Liver (tissue), 9 donors: ENCODE results near the gene TMEM45B. TPM values are rescaled to one million over a fixed set of nuclear protein-coding genes. Genes with fewer than 3 reads are reported as not detected.

Experiments
- DNase-seq: peaks from one replicate; pipeline ENCODE4 v3.0.0-alpha.2; 2017; ENCODE audit warnings: low spot score
- H3K27ac ChIP-seq, 2 donors: one replicate each; pipeline ENCODE4 v1.7.0; 2013; ENCODE audit warnings: inconsistent platforms in 2 of 2, low read length in 2 of 2, control low read depth in 1 of 2, low read depth in 1 of 2, mild to moderate bottlenecking in 1 of 2
- H3K27me3 ChIP-seq, 4 donors: one replicate each; pipeline versions ENCODE4 v1.6.1 to v1.7.0; 2013; ENCODE audit warnings: low read length in 3 of 4, inconsistent platforms in 1 of 4, mild to moderate bottlenecking in 1 of 4, moderate library complexity in 1 of 4; ENCODE audit not compliant: control insufficient read depth in 4 of 4, insufficient read depth in 4 of 4
- H3K36me3 ChIP-seq, 4 donors: one replicate each; pipeline versions ENCODE4 v1.6.1 to v1.7.0; 2013; ENCODE audit warnings: low read length in 3 of 4, mild to moderate bottlenecking in 3 of 4, low read depth in 1 of 4, moderate library complexity in 1 of 4; ENCODE audit not compliant: control insufficient read depth in 4 of 4, insufficient read depth in 3 of 4
- H3K4me1 ChIP-seq, 4 donors: one replicate each; pipeline versions ENCODE4 v1.6.1 to v1.7.0; 2013; ENCODE audit warnings: low read length in 3 of 4, mild to moderate bottlenecking in 3 of 4, moderate library complexity in 1 of 4; ENCODE audit not compliant: control insufficient read depth in 4 of 4, insufficient read depth in 4 of 4
- H3K4me3 ChIP-seq, 3 donors: one replicate each; pipeline versions ENCODE4 v1.6.1 to v1.7.0; 2013; ENCODE audit warnings: low read length in 3 of 3, control low read depth in 1 of 3, low read depth in 1 of 3, mild to moderate bottlenecking in 1 of 3
- H3K9ac ChIP-seq, 2 donors: one replicate each; pipeline ENCODE4 v1.7.0; 2013; ENCODE audit warnings: low read length in 2 of 2, mild to moderate bottlenecking in 2 of 2, moderate library complexity in 2 of 2, control low read depth in 1 of 2, low read depth in 1 of 2
- H3K9me3 ChIP-seq, 4 donors: one replicate each; pipeline versions ENCODE4 v1.6.1 to v1.7.0; 2013; ENCODE audit warnings: low read length in 3 of 4; ENCODE audit not compliant: control insufficient read depth in 4 of 4
- FOXA1 ChIP-seq: IDR thresholded peaks from 2 replicates; pipeline ENCODE4 v1.6.1; 2016; ENCODE audit warnings: antibody characterized with exemption
- FOXA2 ChIP-seq: IDR thresholded peaks from 2 replicates; pipeline ENCODE4 v1.6.1; 2016; ENCODE audit warnings: antibody characterized with exemption
- GABPA ChIP-seq, 2 donors: IDR thresholded peaks in 1 of 2; conservative IDR thresholded peaks in 1 of 2; 2 replicates each; pipeline ENCODE4 v1.6.1; 2016; ENCODE audit warnings: antibody characterized with exemption in 2 of 2, mild to moderate bottlenecking in 1 of 2, moderate library complexity in 1 of 2
- HNF4A ChIP-seq, 2 donors: conservative IDR thresholded peaks; 2 replicates each; pipeline ENCODE4 v1.6.1; 2016; ENCODE audit warnings: antibody characterized with exemption in 2 of 2, mild to moderate bottlenecking in 2 of 2
- HNF4G ChIP-seq: IDR thresholded peaks from 2 replicates; pipeline ENCODE4 v1.6.1; 2016; ENCODE audit warnings: antibody characterized with exemption
- JUND ChIP-seq, 2 donors: IDR thresholded peaks; 2 replicates each; pipeline ENCODE4 v1.6.1; 2016; ENCODE audit warnings: antibody characterized with exemption in 2 of 2
- NR2F2 ChIP-seq: IDR thresholded peaks from 2 replicates; pipeline ENCODE4 v1.6.1; 2016; ENCODE audit warnings: antibody characterized with exemption
- RXRA ChIP-seq, 2 donors: IDR thresholded peaks; 2 replicates each; pipeline ENCODE4 v1.6.1; 2017 to 2018; ENCODE audit warnings: antibody characterized with exemption in 2 of 2, mild to moderate bottlenecking in 1 of 2
- SP1 ChIP-seq: IDR thresholded peaks from 2 replicates; pipeline ENCODE4 v1.6.1; 2018; ENCODE audit warnings: antibody characterized with exemption, mild to moderate bottlenecking
- TAF1 ChIP-seq: conservative IDR thresholded peaks from 2 replicates; pipeline ENCODE4 v1.6.1; 2016; ENCODE audit warnings: antibody characterized with exemption, mild to moderate bottlenecking
- YY1 ChIP-seq: IDR thresholded peaks from 2 replicates; pipeline ENCODE4 v1.6.1; 2016; ENCODE audit warnings: antibody characterized with exemption, mild to moderate bottlenecking
- WGBS: extraction: QIAGEN DNeasy Blood & Tissue Kit; methylation state at CpG from one replicate; pipeline ENCODE4 v1.1.7; 2013; 5-methylcytosine and 5-hydroxymethylcytosine counted together
- polyA plus RNA-seq, 2 donors: library from polyadenylated mRNA; stranded (reverse) in 1 of 2; unstranded in 1 of 2; fragments of 200-250 nt in 1 of 2; fragments of >200 nt in 1 of 2; fragmentation: Nextera tagmentation in 1 of 2; extraction: Ambion mirVana in 1 of 2; gene quantifications; one replicate each; pipeline versions ENCODE4 v1.2.1 to v1.2.3, GENCODE V29; 2013 to 2015
- total RNA-seq, 2 donors: library from RNA; depleted of rRNA; stranded (reverse); fragments of >200 nt; gene quantifications; one replicate each; pipeline ENCODE4 v1.2.3, GENCODE V29; 2014
- TF ChIP-seq, protein P1 (sequence below): IDR thresholded peaks from 2 replicates; pipeline ENCODE4 v1.6.1; 2016; ENCODE audit warnings: antibody characterized with exemption, mild to moderate bottlenecking
- TF ChIP-seq, protein P2 (sequence below): IDR thresholded peaks from 2 replicates; pipeline ENCODE4 v1.6.1; 2016; ENCODE audit warnings: antibody characterized with exemption
- TF ChIP-seq, protein P3 (sequence below): IDR thresholded peaks from 2 replicates; pipeline ENCODE4 v1.6.1; 2016; ENCODE audit warnings: antibody characterized with exemption
- donor health status: healthy.
- donor health status: healthy.
- donor health status: healthy.
- donor health status: healthy.
- donor health status: healthy.

TMEM45B gene
- total and polyA plus RNA-seq, 4 donors = 5.5 to 23.7 (median 6.7) TPM

DNA sequence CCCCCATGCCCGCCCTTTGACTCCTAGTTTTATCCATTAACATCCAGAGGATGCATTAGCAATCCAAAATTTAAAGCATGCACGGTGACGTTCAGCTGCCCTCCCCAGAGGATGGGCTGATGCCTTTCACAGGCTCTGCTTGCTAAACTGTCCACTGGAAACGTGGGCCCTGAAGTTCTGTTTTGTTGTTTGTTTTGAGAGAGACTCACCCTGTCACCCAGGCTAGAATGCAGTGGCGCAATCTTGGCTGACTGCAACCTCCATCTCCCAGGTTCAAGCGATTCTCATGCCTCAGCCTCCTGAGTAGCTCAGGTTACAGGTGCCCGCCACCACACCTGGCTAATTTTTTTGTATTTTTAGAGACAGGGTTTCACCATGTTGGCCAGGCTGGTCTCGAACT is 40.4 kb downstream of the TMEM45B start:
- 85% methylated on average over 8 of the region's 8 CpGs for WGBS
- Histone ChIP-seq H3K4me3 (no peak overlapping the region), H3K36me3 (peaks cover 0 to 17% (median 5%) of the 10 kb centered on the region in 4 donors), H3K27ac (no peak overlapping the region), H3K9me3 (no peaks in the 10 kb centered on the region), H3K27me3 (no peaks in the 10 kb centered on the region), H3K9ac (no peak overlapping the region), H3K4me1 (peaks cover 0 to 13% (median 9%) of the 10 kb centered on the region in 4 donors)
- TF ChIP-seq, protein P1, sequence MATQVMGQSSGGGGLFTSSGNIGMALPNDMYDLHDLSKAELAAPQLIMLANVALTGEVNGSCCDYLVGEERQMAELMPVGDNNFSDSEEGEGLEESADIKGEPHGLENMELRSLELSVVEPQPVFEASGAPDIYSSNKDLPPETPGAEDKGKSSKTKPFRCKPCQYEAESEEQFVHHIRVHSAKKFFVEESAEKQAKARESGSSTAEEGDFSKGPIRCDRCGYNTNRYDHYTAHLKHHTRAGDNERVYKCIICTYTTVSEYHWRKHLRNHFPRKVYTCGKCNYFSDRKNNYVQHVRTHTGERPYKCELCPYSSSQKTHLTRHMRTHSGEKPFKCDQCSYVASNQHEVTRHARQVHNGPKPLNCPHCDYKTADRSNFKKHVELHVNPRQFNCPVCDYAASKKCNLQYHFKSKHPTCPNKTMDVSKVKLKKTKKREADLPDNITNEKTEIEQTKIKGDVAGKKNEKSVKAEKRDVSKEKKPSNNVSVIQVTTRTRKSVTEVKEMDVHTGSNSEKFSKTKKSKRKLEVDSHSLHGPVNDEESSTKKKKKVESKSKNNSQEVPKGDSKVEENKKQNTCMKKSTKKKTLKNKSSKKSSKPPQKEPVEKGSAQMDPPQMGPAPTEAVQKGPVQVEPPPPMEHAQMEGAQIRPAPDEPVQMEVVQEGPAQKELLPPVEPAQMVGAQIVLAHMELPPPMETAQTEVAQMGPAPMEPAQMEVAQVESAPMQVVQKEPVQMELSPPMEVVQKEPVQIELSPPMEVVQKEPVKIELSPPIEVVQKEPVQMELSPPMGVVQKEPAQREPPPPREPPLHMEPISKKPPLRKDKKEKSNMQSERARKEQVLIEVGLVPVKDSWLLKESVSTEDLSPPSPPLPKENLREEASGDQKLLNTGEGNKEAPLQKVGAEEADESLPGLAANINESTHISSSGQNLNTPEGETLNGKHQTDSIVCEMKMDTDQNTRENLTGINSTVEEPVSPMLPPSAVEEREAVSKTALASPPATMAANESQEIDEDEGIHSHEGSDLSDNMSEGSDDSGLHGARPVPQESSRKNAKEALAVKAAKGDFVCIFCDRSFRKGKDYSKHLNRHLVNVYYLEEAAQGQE = no peak
- TF ChIP-seq NR2F2 (no peak), FOXA2 (no peak), FOXA1 (no peak)
- no peak for DNase-seq

DNA sequence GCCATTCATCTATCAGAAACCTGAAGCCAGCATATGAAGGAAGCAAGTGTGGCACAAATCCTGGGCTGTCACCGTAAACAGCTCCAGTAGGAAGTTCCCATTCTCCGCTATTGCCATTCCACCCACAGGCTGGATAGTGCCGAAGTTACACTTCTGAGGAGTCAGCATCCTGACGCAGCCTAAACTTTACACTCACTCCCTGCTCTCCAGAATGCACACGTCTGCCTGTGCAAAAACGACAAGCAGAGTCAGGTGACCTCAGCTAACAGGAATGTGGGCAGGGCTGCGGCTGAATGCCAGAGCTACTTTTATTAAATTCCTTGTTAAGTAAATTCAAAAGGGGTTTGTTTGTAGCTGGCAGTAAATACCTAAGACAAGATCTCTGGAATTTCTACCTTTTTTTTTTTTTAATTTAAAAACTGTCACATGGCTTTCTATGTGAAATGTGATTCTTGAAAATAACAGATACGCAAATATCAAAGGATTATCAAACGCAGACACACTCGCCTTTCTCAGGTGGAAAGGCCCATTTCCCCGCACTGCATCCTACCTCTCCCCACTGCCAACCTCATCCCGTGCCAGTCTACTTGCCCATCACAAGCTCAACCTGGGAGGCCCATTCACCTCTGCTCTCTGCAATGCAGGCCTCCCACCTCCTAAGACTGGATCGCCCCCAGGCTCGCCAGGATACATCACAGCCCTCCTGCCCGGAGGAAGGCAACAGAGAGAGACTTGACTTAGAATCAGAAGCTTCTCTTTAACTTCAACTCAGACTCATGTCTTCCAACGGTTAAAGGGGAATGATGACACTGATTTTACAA is 46.3 kb downstream of the TMEM45B start:
- Histone ChIP-seq H3K9ac (no peak overlapping the region), H3K4me3 (no peak overlapping the region), H3K27me3 (no peaks in the 10 kb centered on the region), H3K9me3 (no peaks in the 10 kb centered on the region), H3K36me3 (peaks cover 1 to 50% (median 27%) of the 10 kb centered on the region in 4 donors), H3K27ac (no peak overlapping the region), H3K4me1 (no peaks in the 10 kb centered on the region)
- WGBS = 79% methylated on average over 16 of the region's 16 CpGs
- TF ChIP-seq, protein P1 = no peak
- TF ChIP-seq HNF4G = no peak
- peak in 1 of 2 donors; percentile 28 for TF ChIP-seq JUND (IDR thresholded peaks at IDR 0.05)
- no peak for TF ChIP-seq YY1
- TF ChIP-seq FOXA1 = no peak
- TF ChIP-seq FOXA2 = no peak
- TF ChIP-seq, protein P2, sequence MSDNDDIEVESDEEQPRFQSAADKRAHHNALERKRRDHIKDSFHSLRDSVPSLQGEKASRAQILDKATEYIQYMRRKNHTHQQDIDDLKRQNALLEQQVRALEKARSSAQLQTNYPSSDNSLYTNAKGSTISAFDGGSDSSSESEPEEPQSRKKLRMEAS = no peak
- DNase-seq = no peak

DNA sequence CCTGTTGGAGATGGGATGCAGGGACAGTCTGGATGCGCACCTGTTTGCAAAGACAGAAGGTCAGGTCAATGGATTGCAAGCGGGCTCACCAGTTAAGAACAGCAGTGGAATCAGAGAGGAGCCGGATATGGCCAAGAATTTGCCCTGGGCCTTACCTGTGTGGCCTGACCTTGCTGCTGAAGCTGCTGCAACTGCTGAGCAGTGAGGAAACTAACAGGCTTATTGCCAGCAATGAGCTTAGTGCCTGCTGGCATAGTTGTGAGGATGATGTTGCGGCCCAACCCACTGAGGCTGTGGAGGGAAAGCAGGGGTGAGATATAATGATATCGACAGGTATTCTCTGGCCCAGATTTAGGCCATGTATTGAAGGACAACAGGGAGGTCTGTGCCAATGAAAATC is 49.2 kb downstream of the TMEM45B start:
- Histone ChIP-seq H3K9me3 (no peaks in the 10 kb centered on the region), H3K9ac (no peak overlapping the region), H3K4me1 (no peaks in the 10 kb centered on the region), H3K27ac (no peak overlapping the region), H3K27me3 (no peaks in the 10 kb centered on the region), H3K36me3 (peaks cover 2 to 67% (median 44%) of the 10 kb centered on the region in 4 donors), H3K4me3 (no peak overlapping the region)
- 92% methylated on average over 5 of the region's 5 CpGs for WGBS
- no peak for DNase-seq
- TF ChIP-seq NR2F2 (no peak), FOXA1 (no peak), HNF4G (no peak), JUND (IDR thresholded peaks at IDR 0.05) (no peak), TAF1 (no peak), RXRA (IDR thresholded peaks at IDR 0.05) (no peak), GABPA (IDR thresholded peaks at IDR 0.05 in 1 of 2, conservative IDR thresholded peaks at IDR 0.05 in 1 of 2) (no peak), FOXA2 (no peak), YY1 (no peak), SP1 (no peak), HNF4A (conservative IDR thresholded peaks at IDR 0.05) (no peak)
- TF ChIP-seq, protein P2 = no peak
- TF ChIP-seq, protein P3, sequence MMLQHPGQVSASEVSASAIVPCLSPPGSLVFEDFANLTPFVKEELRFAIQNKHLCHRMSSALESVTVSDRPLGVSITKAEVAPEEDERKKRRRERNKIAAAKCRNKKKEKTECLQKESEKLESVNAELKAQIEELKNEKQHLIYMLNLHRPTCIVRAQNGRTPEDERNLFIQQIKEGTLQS = no peak
- TF ChIP-seq, protein P1 = no peak
